Heart right ventricle (tissue), 16 donors: Measurements from ENCODE around the gene BLVRB. TPM values are rescaled to one million over a fixed set of nuclear protein-coding genes. Genes with fewer than 3 reads are reported as not detected.
A peak's percentile ranks its signal among the peaks of the same experiment; 100 is the strongest.

Source experiments
- ATAC-seq, 8 donors: fragments of 200-7000 bp; cut with Tn5 transposase; one replicate each; pipeline ENCODE4 v1.9.1; 2020; ENCODE audit warnings: mild to moderate bottlenecking in 8 of 8, moderate library complexity in 8 of 8, moderate number of reproducible peaks in 1 of 8
- DNase-seq, 2 donors: peaks; one replicate each; pipeline ENCODE4 v3.0.0-alpha.2; 2020
- H3K27ac ChIP-seq, 10 donors: fragments of 200-600 bp; sonication (generic) in 2 of 10; one replicate each; pipeline versions ENCODE4 v1.5.0 to v1.8.0; 2020 to 2022; ENCODE audit warnings: mild to moderate bottlenecking in 3 of 10
- H3K27me3 ChIP-seq, 7 donors: fragments of 200-600 bp; one replicate each; pipeline ENCODE4 v1.8.0; 2021 to 2022; ENCODE audit warnings: mild to moderate bottlenecking in 2 of 7
- H3K36me3 ChIP-seq, 9 donors: fragments of 200-600 bp; sonication (generic) in 1 of 9; one replicate each; pipeline versions ENCODE4 v1.5.0 to v1.8.0; 2020 to 2022; ENCODE audit warnings: mild to moderate bottlenecking in 2 of 9
- H3K4me1 ChIP-seq, 9 donors: fragments of 200-600 bp; sonication (generic) in 1 of 9; one replicate each; pipeline versions ENCODE4 v1.5.0 to v1.8.0; 2020 to 2022; ENCODE audit warnings: mild to moderate bottlenecking in 4 of 9
- H3K4me3 ChIP-seq, 10 donors: fragments of 200-600 bp; sonication (generic) in 2 of 10; one replicate each; pipeline versions ENCODE4 v1.5.0 to v1.8.0; 2020 to 2022; ENCODE audit warnings: mild to moderate bottlenecking in 7 of 10, moderate library complexity in 2 of 10
- H3K9me3 ChIP-seq, 11 donors: fragments of 200-600 bp in 10 of 11; sonication (generic) in 2 of 11; one replicate each; pipeline versions ENCODE4 v1.5.0 to v1.8.0; 2013 to 2022; ENCODE audit warnings: mild to moderate bottlenecking in 2 of 11, control low read depth in 1 of 11, moderate library complexity in 1 of 11
- WGBS, 2 donors: extraction: QIAGEN DNeasy Blood & Tissue Kit; methylation state at CpG; one replicate each; pipeline ENCODE4 v1.1.7; 2013; ENCODE audit warnings: inconsistent platforms in 1 of 2; 5-methylcytosine and 5-hydroxymethylcytosine counted together
- intact Hi-C, 10 donors: fragments of 100-400 bp; cut with DNase I; formaldehyde crosslinking; loops; one replicate each; pipeline versions ENCODE4 v1.11.1 to v1.14.2; 2022
- polyA plus RNA-seq, 2 donors: library from polyadenylated mRNA; stranded (reverse); fragments of 200-250 nt; gene quantifications; one replicate each; pipeline ENCODE4 v1.2.3, GENCODE V29; 2013
- total RNA-seq, 10 donors: library from RNA; stranded (reverse); fragmentation: NEBNext Ultra II Directional in 3 of 10; extraction: Animal tissue kit (Norgen Biotek cat#: 25700) in 3 of 10; gene quantifications; one replicate each; pipeline versions ENCODE4 v1.2.1 to v1.2.4, GENCODE V29; 2021 to 2023
- TF ChIP-seq, protein P1 (sequence below), 9 donors: fragments of 200-600 bp; sonication (generic) in 2 of 9; IDR thresholded peaks; one replicate each; pipeline versions ENCODE4 v1.5.0 to v1.8.0; 2021 to 2022; ENCODE audit warnings: antibody characterized with exemption in 9 of 9, mild to moderate bottlenecking in 5 of 9, moderate library complexity in 1 of 9
- donor health status: Arrhythmogenic right ventricular cardiomyopathy.
- donor health status: ischemic (EF 13 %, LVEDD 7.1; RV severe dilation, severe dysfunction).
- donor health status: healthy with polysubstance abuse.
- donor health status: DM: no; HTN: yes; CAD: no.
- donor health status: DM: no; HTN: no; CAD: no.
- donor health status: ischemic (EF 25% LVEDD 6.9; RV normal size, moderate dysfunction).
- donor health status: ischemic (EF 25% LVEDD 5.7; RV mildly dilated, moderate dysfunction).
- donor health status: healthy.
- donor health status: DM: yes; HTN: yes; CAD: no.
- donor health status: Ischemic cardiomyopathy.
- donor health status: ischemic (EF 35%, LVEDD 5.7; RV mildly dilated, moderate dysfunction).
- donor health status: nonischemic (EF 11% LVEDD 7.7; RV severe dilation, severe dysfunction).
- donor health status: DM: yes; HTN: yes; CAD: no.
- donor health status: PGD.
- donor health status: ischemic (EF 29% LVEDD 5.4; RV normal size, mild dysfunction).
- donor health status: nonischemic (EF 23%, LVEDD 6.1; RV moderate dilation, normal function).

The BLVRB gene
- total and polyA plus RNA-seq, 12 donors, result 70.9 to 213 (median 95.1) TPM

GRCh38 chr19:40413291-40413845 lies 52.2 kb downstream of the BLVRB start, which contains the start of gene PRX:
Gene PRX, minus strand, starts transcription at chr19:40413378. Its CDS starts 5,446 bp downstream, at chr19:40407932.
- TF ChIP-seq, protein P1, sequence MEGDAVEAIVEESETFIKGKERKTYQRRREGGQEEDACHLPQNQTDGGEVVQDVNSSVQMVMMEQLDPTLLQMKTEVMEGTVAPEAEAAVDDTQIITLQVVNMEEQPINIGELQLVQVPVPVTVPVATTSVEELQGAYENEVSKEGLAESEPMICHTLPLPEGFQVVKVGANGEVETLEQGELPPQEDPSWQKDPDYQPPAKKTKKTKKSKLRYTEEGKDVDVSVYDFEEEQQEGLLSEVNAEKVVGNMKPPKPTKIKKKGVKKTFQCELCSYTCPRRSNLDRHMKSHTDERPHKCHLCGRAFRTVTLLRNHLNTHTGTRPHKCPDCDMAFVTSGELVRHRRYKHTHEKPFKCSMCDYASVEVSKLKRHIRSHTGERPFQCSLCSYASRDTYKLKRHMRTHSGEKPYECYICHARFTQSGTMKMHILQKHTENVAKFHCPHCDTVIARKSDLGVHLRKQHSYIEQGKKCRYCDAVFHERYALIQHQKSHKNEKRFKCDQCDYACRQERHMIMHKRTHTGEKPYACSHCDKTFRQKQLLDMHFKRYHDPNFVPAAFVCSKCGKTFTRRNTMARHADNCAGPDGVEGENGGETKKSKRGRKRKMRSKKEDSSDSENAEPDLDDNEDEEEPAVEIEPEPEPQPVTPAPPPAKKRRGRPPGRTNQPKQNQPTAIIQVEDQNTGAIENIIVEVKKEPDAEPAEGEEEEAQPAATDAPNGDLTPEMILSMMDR (IDR thresholded peaks at IDR 0.05), result no peak
- WGBS, 2 donors, result 44 to 45% methylated on average over 18 of the region's 18 CpGs
- DNase-seq, result no peak
- Histone ChIP-seq H3K4me1 (peaks cover 16 to 54% (median 46%) of the 10 kb centered on the region in 9 donors), H3K27ac (peak within 1 kb of the TSS in 9 of 10 donors; percentile 82 to 94 (median 90)), H3K27me3 (no peaks in the 10 kb centered on the region), H3K36me3 (no peaks in the 10 kb centered on the region), H3K9me3 (no peaks in the 10 kb centered on the region), H3K4me3 (no peak within 1 kb of the TSS)
- no peak for ATAC-seq
- intact Hi-C loops, result loop anchor here in 1 of 10 donors (10.0 kb wide), 1 partner anchor 391 kb away; no protein-coding TSS in a partner anchor

DNA sequence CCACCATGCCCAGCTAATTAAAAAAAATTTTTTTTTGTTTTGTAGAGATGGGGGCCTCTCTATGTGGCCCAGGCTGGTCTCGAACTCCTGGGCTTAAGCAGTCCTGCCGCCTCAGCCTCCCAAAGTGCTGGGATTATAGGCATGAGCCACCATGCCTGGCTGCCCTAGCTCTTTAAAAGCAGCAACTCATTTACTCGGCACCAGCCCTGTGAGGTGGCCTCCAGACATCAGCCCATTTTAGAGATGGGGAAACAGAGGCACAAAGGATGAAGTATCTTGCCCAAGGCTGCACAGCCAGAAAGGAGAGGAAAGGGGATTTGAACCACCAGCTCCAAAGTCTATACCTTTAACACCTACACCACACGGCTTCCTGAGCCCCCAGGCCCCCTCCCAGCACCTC lies 52.7 kb downstream of the BLVRB start:
- Histone ChIP-seq H3K4me1 (peaks cover 16 to 54% (median 45%) of the 10 kb centered on the region in 9 donors), H3K27me3 (no peaks in the 10 kb centered on the region), H3K9me3 (no peaks in the 10 kb centered on the region), H3K36me3 (no peaks in the 10 kb centered on the region), H3K4me3 (no peak overlapping the region), H3K27ac (peak overlapping the region in 5 of 10 donors; percentile 13 to 93 (median 87))
- TF ChIP-seq, protein P1 (IDR thresholded peaks at IDR 0.05), result no peak
- DNase-seq (no peak), ATAC-seq (no peak)
- WGBS, 2 donors, result 83 to 94% methylated on average over 4 of the region's 4 CpGs
- intact Hi-C loops, result loop anchor here in 1 of 10 donors (10.0 kb wide), 1 partner anchor 392 kb away; no protein-coding TSS in a partner anchor

- H3K27ac ChIP-seq, result peak overlapping the region; percentile 82 to 94 (median 90)
- no peak for DNase-seq
- TF ChIP-seq, protein P1 (IDR thresholded peaks at IDR 0.05), result no peak
- 57 to 60% methylated on average over 8 of the region's 8 CpGs for WGBS, 2 donors
- H3K9me3 ChIP-seq, result no peaks in the 10 kb centered on the region
- peak in 4 of 8 donors; percentile 3 to 23 (median 12) for ATAC-seq
- H3K36me3 ChIP-seq, result no peaks in the 10 kb centered on the region
- intact Hi-C loops, result loop anchor here in 1 of 10 donors (10.0 kb wide), 1 partner anchor 393 kb away; no protein-coding TSS in a partner anchor
- peaks cover 12 to 48% (median 37%) of the 10 kb centered on the region in 9 donors for H3K4me1 ChIP-seq
- no peak overlapping the region for H3K4me3 ChIP-seq
- H3K27me3 ChIP-seq, result no peaks in the 10 kb centered on the region
Observed at GRCh38 chr19:40411958-40412499, 53.5 kb downstream of the BLVRB start.

DNA sequence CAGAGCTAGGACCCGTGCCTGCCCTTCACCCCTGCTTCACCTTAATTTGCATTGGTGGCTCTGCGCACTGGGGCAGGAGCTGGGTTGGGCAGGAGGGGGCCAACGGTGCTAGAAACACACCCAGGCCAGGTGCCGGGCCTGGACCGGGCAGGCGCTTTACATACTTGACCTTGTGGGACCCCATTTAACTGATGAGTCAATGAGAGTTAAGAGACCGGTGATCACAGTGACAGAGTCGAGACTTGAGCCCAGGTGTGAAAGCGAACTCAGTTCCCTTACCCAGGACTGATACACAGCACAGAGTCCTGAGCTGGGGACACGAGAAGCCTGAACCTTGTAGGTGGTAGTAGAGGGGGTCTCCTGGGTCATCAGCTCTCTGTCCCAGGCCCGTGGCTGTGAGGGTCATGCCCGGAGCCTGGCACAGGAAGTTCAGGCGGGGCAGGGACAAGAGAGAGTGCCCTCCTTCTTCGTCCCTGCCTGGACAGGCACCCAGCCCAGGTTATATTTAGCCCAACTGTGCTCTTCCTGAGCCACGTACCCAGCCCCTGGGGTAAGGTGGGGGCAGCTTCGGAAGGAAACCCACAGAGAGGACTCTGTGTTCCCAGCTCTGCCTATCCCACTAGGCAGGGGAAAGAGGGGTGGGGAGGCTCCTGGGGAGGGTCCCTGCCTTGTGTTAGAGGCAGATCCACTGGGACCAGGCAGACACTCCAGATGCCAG lies 54.3 kb downstream of the BLVRB start:
- Histone ChIP-seq H3K27ac (peak overlapping the region; percentile 82 to 94 (median 90)), H3K4me1 (peaks cover 12 to 41% (median 29%) of the 10 kb centered on the region in 9 donors), H3K36me3 (no peaks in the 10 kb centered on the region), H3K4me3 (no peak overlapping the region), H3K27me3 (no peaks in the 10 kb centered on the region), H3K9me3 (no peaks in the 10 kb centered on the region)
- ATAC-seq (peak; percentile 86 to 97 (median 93)), DNase-seq (peak; percentile 62 to 64)
- TF ChIP-seq, protein P1 (IDR thresholded peaks at IDR 0.05), result no peak
- intact Hi-C loops, result loop anchor here in 1 of 10 donors (10.0 kb wide), 1 partner anchor 394 kb away; no protein-coding TSS in a partner anchor
- WGBS, 2 donors, result 28 to 41% methylated on average over 16 of the region's 16 CpGs
